TTC549 (cell line): ENCODE results near the gene IFNA5.

Experiments
- FAIRE-seq: peaks from 2 replicates; lab custom pipeline; 2012; peaks lifted over from hg19 to GRCh38; lab: Jason Lieb, UNC

Gene IFNA5

DNA sequence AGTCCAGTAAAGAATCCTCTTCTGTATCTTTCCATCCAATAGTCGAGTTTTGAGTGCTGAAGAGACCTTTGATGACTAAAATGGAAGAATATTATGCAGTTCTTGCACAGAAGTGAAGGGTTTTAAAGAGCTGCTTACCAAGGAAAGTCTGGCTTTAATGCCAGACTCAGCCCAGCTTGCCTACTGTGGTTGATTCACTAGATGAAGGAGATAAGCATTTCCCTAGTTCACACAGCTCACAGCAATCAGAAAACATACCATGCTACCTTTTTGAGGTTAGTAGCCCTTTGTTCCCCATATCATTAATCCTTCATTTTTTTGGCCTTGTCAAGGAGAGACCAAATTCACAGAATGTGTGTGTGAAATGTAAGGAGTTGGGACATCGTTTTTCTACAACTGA lies 15.3 kb downstream of the IFNA5 start:
- FAIRE-seq, result no peak

GRCh38 chr9:21287280-21287679 lies 17.8 kb downstream of the IFNA5 start:
- no peak for FAIRE-seq

DNA sequence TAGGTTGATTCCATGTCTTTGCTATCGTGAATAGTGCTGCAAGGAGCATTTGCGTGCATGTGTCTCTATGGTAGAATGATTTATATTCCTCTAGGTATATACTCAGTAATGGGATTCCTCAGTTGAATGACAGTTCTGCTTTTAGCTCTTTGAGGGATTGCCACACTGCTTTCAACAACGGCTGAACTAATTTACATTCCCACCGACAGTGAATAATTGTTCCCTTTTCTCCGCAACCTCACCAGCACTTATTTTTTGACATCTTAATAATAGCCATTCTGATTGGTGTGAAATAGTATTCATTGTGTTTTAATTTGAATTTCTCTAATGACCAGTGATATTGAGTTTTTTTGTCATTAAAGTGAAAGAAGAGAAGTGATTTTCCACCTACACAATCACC lies 18.5 kb downstream of the IFNA5 start:
- FAIRE-seq, result no peak

DNA sequence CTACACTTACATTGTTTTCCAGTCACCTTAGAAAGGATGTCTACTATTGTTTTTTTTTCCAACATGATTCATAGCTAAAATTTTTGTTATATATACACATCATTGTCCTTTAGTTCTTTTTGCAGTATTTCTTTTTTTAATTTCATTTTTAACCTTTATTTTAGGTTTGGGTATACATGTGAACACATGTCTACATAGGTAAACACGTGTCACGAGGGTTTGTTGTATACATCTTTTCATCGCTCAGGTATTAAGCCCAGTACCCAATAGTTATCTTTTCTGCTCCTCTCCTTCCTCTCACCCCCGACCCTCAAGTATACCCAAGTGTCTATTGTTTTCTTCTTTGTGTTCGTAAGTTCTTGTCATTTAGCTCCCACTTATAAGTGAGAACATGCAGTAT lies 19.0 kb downstream of the IFNA5 start:
- FAIRE-seq, result no peak

- FAIRE-seq, result no peak
These were observed 23.8 kb downstream of the IFNA5 start for GRCh38 chr9:21281275-21281674.

GRCh38 chr9:21268347-21268657 lies 36.8 kb downstream of the IFNA5 start:
- no peak for FAIRE-seq

- FAIRE-seq, result no peak
These were observed 37.4 kb downstream of the IFNA5 start for GRCh38 chr9:21267485-21268346.

DNA sequence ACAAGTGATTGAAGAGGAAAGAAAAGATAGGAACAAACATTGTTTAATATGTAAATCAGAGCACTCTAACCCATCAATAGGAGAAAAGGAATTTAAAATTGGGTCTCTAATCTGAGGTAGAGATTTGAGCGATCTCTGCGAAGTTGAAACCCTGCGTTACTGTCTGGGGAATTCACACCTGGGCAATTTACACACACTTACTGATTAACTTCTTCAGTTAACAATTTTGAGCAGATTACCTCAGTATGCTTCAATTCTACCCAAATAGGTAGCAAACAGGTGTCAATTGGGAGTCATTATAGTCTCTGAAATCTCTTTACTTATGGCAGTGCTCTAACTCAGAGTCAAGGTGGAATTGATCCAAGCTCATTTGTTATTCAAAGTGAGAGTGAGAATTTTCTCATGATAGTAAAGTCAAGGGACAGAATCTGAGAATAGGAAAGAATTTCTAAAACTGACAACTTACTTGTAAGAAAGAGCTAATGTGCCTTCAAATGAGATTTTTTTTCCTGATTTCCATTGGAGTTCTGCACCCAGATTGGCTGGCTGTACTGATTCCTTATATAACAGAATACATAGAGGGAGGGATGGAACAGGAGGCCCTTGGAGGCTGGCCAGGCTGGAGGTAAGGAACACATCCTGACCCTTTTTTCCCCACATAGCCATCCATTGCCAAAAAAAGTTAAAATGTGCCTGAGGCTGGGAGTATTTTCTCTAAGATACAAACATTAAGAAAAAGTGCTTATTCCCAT lies 38.2 kb downstream of the IFNA5 start:
- no peak for FAIRE-seq

- FAIRE-seq, result no peak
These were observed 39.5 kb downstream of the IFNA5 start for GRCh38 chr9:21265421-21266189.

GRCh38 chr9:21255538-21256212 lies 49.4 kb downstream of the IFNA5 start:
- FAIRE-seq, result no peak
